GM06990 (cell line): ENCODE results near the gene CDC14C.

ENCODE experiments used
- DNase-seq: peaks from one replicate; pipeline ENCODE4 v3.0.0-alpha.2; 2011; ENCODE audit not compliant: insufficient read length; ENCODE audit errors: extremely low read depth
- H3K27me3 ChIP-seq: replicated peaks from 2 replicates; pipeline ENCODE4 v1.6.0; 2011; ENCODE audit warnings: low read length; ENCODE audit not compliant: control insufficient read depth, insufficient read depth
- H3K36me3 ChIP-seq: 2 replicates; pipeline ENCODE4 v1.5.1; 2011; ENCODE audit warnings: low read length; ENCODE audit not compliant: control insufficient read depth, insufficient read depth
- H3K4me3 ChIP-seq: replicated peaks from 2 replicates; pipeline ENCODE4 v1.5.1; 2011; ENCODE audit warnings: low read depth, mild to moderate bottlenecking, control low read depth, low read length
- TF ChIP-seq, protein P1 (sequence below): IDR thresholded peaks from 2 replicates; pipeline ENCODE4 v1.5.1; 2011; ENCODE audit warnings: low read length, control low read depth, mild to moderate bottlenecking, inconsistent platforms; ENCODE audit not compliant: insufficient read depth, poor library complexity, severe bottlenecking

Gene CDC14C

DNA sequence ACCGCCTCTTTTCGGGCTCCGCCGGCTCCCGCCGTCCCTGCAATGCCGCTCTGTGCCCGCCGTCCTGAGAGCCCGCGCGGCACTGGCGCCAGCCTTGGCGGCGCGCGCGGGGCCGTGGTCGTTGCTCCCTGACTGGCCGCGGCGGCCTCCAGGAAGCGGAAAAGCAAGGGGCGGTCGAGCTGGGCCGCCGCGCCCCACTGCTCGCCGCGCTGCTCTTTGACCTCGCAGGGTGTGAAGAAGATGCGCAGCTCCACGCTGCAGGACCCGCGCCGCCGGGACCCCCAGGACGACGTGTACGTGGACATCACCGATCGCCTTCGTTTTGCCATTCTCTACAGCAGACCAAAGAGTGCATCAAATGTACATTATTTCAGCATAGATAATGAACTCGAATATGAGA is at the start of gene CDC14C:
CDC14C (plus strand) TSS at position 115 of the 400 bp plus-strand sequence; CDS start at position 241, 126 bp downstream.
- no peaks in the 10 kb centered on the region for H3K27me3 ChIP-seq
- no peaks in the 10 kb centered on the region for H3K36me3 ChIP-seq
- H3K4me3 ChIP-seq = no peak within 1 kb of the TSS
- DNase-seq = no peak
- TF ChIP-seq, protein P1, sequence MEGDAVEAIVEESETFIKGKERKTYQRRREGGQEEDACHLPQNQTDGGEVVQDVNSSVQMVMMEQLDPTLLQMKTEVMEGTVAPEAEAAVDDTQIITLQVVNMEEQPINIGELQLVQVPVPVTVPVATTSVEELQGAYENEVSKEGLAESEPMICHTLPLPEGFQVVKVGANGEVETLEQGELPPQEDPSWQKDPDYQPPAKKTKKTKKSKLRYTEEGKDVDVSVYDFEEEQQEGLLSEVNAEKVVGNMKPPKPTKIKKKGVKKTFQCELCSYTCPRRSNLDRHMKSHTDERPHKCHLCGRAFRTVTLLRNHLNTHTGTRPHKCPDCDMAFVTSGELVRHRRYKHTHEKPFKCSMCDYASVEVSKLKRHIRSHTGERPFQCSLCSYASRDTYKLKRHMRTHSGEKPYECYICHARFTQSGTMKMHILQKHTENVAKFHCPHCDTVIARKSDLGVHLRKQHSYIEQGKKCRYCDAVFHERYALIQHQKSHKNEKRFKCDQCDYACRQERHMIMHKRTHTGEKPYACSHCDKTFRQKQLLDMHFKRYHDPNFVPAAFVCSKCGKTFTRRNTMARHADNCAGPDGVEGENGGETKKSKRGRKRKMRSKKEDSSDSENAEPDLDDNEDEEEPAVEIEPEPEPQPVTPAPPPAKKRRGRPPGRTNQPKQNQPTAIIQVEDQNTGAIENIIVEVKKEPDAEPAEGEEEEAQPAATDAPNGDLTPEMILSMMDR = no peak

DNA sequence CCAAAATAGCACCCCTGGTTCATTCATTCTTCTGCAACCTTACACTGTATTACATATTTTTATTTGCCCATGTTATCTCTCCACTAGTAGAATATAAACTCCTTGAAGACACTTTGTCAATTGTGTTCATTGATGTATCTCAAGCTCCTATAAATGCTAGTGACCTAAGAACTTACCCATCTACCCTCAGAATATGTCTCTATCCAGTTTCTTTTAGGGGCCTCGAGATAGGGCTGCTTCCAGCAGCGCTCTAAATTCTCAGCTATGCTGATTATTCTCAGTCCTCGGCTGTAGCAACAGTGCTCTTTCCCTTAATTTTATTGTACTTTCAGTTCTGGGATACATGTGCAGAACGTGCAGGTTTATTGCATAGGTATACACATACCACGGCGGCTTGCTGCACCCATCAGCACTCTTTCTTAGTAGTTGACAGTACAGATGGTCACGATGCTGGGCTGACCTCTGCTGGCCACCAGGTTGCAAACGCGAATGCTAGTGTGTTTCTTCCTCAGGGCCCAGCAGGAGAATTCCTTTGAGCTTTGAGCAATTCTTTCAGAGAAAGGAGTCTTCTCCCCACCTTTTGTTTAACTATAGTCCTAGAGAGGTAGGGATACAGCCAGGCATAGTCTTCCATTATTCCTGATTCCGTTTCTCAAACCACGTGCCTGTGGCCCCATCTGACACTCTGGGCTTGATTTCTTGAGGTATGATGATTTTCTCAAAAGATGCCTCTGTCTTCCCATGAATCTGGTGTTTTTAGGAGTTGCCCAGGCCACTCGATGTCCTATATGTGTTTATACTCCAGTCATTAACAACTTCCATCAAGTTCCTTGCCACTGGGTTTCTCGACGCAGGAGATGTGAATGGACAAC is 49.1 kb upstream of the CDC14C start:
- Histone ChIP-seq H3K27me3 (no peaks in the 10 kb centered on the region), H3K4me3 (no peak overlapping the region), H3K36me3 (no peaks in the 10 kb centered on the region)
- TF ChIP-seq, protein P1 = peak; percentile 41
- DNase-seq = no peak

DNA sequence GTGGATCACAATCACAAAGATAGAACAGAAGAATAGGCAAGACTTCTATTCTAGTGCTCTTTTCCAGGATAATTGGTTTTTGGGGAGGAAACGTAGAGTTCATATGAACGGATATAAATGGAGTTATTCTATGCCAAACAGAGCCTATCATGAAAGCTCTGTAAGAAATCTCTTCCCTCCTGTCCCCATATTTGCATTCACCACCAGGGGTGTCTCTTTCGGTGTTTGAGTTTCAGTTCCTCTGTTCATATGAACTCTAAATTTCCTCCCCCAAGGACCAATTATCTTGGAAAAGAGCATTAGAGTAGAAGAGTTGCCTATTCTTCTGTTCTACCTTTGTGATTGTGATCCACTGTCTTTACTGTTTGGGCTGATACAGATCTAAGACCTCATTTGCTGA is 48.3 kb upstream of the CDC14C start:
- Histone ChIP-seq H3K4me3 (no peak overlapping the region), H3K36me3 (no peaks in the 10 kb centered on the region), H3K27me3 (no peaks in the 10 kb centered on the region)
- TF ChIP-seq, protein P1 = no peak
- DNase-seq = no peak

DNA sequence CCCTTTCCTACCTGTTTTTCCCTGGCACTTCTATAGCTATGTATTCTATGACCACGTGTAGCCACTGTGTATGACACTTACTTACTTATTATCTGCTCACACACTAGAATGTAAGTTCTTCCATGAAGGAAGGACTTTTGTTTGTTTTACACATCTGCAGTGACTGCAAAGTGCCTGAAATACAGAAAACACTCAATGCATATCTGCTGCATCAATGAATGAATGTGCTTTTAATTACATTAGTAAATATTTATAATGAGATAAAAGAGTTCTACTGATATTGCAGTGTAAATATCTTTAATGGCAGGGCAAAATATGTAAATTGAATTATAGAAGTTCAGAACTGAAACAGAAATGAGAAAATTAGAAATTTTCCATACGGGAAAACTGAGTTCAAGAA is 43.5 kb upstream of the CDC14C start:
- Histone ChIP-seq H3K4me3 (no peak overlapping the region), H3K36me3 (no peaks in the 10 kb centered on the region), H3K27me3 (no peaks in the 10 kb centered on the region)
- TF ChIP-seq, protein P1 = no peak
- DNase-seq = no peak

DNA sequence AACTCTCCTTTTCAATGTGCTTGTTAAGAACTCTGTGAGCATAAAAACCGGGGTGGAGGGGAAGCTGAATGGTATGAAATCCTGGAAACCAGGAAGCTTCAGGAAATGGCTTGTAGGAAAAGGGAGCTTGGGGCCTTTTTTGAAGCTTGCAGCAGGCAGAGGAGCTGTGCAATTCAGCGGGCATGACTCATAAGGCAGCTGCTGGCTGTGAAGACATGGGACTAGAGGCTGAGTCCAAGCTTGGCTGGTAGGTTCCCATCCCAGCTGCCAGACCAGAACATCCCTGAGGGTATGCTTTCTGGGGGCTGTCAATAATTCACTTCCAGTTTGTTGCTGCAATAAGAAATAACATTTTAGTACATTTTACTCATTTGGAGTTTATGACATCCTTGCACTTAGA is 36.8 kb upstream of the CDC14C start:
- Histone ChIP-seq H3K4me3 (no peak overlapping the region), H3K27me3 (no peaks in the 10 kb centered on the region), H3K36me3 (no peaks in the 10 kb centered on the region)
- DNase-seq = no peak
- TF ChIP-seq, protein P1 = no peak
